ENCODE measurements around the gene MSI2.

The MSI2 gene

DNA sequence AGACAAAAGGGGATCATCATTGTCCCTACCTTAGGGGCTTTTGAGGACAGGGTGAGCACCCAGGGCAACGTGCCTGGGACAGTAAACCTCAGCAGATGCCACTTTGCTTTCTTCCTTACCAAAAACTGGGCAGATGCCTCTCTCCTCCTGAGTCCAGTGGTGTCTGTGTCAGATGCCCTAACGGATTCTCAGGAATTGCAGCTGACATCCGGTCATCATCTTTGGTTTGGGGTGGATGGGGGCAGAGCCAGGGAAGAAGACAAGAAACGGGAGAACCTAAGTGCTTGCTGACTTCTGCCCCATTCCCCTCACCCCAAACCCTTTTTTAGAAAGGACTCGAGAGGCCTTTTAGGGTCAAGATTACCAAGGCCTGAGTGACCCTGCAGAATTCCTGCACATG, 187.5 kb downstream of the MSI2 start:
- no peak for DNase-seq

DNA sequence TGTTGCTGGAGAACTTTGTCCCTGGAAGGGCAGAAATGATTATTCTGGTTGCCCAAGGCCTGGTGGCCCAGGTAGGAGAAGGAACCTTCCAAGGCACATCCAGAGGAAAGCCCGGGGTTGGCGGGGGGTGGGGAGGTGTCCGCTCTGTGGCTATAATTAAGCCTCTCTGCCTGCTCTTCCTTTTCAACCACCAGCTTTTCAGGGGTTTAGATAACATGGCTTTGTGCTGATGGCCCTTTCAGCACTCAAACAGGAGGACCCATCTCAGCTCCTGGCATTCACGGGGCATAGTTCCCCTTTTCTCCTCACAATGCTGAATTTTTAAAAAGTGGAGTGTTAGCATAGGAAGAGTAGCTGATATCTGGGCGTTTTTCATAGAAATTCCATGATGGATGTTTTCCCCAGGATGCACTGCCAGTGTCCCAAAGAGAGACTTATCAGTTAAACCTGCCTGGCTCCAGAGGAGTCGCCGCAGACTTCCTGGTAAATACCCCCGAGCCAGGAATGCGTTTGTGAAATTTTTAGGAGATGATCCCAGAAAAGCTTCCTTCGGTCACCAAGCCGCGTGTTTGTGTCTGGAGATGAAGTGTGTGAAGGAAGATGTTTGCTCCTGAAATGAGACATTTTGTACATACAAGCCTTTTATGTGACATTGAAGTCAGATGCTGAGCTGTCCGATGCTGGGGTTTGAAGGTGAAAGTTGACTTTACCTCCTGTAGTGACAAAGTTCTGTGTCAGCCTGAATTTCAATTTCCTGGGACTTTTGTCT, 188.5 kb downstream of the MSI2 start:
- no peak for DNase-seq

DNA sequence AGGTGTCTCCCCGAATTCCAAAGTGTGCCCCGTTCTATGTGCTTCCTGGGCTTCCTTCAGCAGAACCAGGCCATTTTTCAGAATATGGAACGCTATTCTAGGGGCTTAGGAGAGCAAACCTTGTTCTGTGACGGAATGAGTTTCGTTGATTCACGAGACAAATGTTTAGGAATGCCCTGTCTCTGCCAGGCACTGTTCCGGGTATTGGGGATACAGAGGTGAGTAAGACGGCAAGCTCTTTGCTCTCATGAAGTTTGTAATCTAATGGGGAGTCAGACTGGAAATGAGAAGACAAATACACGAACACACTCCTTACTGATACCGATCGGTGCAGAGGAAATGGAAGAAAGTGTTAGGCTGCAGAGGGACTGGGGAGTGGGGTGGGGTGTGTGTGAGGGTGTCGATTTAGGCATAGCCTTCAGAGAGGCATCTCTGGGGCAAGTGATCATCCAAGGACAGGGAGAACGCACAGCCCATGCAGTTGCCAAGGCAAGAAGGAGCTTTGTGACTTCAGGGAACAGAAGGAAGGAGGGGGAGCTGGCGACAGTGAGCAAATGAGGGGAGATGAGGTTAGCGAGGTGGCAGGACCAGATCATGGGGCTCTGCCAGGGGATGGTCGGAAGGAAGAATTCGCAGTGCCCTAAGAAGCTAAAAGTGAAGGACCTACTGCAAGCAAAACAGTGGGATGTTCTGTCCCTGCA, 189.6 kb downstream of the MSI2 start:
- DNase-seq, result no peak

DNA sequence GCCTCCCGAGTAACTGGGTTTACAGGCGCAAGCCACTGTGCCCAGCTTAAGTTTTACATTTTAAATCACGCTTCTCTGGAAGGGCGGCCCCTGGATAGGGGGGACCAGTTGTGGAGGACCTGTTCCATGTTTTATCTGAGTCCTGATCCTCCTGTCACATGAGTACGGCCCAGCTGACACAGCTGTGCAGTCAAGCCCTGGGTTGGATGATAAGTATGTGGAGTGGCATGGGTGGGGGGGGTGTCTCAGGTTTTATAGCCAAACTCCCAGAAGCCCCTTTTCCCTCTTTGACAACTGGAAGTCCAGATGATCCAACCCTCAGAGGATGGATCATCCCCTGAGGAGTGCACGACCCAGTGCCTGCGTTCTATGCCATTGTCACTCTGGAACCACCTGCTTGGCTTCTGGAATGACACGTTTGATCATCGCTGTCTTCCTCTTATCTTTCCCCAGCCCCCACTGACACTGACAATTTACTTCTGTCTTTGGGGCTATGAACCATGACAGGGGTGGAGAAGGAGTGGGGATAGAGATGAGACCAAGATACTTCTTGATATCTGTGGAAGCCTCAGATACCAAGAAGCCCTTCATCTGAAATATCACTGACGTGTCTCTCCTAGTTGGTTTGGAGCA, 191.2 kb downstream of the MSI2 start:
- no peak for DNase-seq

DNA sequence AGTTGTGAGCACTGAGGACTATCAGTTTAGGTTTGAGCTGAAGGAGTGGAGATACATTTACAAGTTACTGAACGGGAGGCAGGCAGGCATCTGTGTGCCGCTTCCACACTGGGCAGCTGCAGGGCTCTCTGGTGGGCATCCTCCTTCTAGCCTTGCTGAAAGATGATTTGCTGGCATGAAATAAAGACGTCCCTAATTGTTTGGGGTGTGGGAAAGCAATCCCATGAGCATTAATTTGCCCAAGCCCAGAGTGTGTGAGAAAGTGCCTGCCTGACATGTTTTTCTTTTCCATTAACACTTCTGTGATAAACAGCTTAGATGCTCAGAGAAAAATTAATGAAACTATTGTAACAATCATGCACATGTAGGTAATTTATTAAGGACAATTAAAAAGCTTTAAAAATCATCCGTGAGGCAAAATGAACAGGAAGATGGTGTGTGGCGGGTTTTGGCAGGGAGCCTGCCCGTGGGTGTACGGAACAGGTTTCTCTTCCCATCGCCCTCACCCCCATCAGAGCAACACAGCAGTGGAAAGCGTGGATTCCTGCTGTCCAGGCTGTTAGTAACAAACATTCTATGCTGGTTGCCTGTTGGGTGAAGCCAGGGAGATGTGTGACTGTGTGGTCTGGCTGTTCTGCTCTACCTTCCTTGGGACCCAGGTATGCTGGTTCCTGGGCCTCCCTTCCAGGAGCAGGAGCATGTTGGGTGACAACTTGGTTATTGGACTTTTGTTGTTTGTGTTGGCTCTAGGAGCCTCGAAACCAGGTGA, 191.9 kb downstream of the MSI2 start:
- no peak for DNase-seq

DNA sequence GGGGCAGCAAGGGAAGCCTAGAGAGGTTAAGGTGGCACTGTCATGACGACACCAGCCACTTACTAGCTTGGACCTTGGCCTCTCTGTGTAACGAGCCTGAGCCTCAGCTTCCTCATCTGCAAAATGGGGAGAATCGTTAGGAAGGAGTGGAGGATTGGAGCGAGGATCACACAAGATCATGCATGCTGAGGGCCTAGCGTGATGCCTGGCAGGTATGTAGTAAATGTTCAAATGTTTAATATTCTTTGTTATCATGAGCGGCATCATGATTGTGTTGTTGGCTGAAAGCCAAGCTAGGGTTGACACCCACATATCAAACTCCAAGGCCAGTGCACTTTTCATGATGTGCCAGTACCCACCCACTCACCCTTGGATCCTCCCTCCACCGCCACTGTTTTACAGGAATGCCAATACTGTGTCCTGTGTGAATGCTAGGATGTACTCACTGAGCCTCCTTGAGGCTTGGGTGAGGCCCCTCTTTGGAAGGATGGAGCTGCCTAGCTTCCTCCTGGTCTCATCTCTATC, 192.5 kb downstream of the MSI2 start:
- no peak for DNase-seq

DNA sequence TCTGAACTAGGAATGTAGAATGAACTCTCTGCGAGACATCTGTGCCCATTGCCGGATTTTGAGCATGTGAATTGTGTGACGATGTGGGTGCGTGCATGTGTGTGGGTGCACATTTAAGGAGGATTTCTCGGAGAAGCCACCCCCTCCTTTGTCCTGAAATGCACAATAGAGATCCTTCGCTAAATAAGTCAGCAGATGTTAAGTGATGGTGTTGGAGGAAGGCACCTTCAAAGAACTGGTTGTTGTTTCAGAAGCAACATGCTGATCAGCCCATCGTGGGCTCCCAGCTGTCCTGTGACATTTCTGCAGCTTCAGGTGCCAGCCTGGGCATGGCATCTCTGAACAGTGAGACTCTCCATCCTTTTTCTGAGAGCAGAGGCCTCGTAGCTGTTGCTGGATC, 194.9 kb downstream of the MSI2 start:
- DNase-seq, result no peak

DNA sequence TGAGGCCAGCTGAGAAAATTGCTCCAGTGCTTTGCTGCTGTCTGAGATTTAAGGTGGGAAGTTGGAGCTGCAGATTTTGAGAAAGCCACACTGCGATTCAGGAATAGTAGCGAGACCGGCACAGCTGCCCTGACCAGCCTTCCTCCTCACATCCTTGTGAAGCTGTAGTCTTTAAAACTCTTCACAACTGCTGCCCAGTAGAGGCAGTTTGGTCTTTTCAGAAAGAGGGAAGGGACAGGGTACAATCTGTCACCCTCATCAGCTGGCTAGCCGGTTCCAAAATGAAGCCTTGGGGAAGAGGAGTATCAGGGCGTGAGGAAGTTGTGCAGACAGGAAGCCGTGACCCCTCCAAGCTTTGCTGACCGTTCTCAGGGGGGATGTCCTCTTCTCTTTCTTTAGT, 195.3 kb downstream of the MSI2 start:
- DNase-seq, result no peak

DNA sequence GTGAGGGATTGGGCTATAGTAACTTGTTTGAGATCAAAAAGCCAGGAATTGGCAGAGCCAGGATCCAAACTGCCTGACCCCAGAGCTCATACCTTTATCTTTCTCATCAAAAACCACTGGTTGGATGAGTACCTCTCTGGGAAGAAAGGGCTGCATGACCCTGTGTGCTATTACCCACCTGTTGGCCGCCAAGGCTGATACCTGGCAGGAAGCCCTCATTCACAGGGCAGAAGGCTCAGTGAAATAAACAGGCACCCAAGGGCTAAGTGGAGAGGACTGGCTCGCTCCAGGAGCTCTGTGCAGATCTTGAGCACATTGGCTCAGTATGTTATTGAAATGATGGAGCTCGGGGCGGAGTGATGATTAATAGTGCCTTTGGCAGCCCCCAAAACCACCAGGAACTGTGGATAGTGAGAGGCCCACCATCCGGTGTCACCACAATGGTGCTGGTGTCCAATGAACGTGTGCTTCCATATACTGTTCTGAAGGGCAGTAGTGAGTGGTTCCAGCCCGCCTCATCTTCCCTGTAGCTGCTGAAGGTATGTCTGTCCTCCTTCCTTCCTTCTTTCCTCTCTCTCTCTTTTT, 197.6 kb downstream of the MSI2 start:
- no peak for DNase-seq

DNA sequence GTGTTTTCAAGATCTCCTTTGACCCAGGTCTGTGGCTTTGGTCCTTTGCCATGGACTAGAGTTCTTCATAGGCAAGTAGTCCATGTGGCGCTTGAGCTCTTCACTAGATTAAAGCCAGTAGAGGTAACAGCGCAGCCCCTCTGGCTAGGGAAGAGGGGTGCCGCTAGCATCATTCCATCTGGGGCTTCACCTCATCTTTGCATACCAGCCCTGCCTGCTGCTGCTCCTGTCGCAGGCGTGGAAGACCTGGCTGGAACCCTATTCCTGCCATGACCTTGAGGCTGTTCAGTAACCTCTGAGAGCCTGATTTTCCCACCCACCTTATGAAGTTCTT, 198.4 kb downstream of the MSI2 start:
- DNase-seq, result no peak

DNA sequence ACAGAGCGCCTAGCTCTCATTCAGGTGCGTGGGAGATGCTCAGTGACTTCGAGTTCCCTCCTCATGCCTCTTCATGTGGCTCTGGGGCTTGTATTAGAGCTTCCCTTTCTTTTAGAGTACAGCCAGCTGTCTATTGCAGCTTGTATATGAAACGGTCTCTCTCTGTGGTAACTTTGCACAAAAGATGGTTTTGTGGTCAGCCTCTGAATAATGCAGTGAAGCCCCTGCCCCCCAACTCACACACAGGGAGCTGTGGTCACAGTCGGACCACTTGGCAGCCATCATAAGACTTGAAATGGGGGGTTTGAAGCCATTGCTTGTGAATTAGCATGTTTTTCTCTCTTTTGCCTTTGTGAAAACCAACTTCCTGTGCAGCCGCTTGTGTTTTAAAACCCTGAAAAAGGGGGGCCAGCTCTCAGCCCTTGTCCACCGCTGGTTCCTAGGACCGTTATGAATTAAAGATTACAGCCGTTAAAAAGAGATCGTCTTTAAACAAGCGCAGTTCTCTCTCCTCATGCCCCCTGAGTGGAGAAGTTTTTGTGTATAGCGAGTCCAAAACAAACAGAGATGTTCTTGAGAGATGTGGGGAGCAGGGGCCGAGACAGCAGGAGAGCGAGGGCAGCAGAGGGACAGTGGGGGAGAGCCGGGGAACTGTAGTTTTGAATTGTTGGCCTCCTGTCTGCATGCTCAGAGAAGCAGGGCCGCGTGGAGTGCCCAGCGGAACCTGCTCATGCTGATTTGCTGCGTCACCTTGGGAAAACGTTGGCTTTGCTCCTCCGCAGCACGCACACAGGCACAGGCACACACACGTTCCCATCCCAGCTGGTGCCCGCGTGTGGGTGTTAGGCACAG, 199.0 kb downstream of the MSI2 start:
- no peak for DNase-seq

DNA sequence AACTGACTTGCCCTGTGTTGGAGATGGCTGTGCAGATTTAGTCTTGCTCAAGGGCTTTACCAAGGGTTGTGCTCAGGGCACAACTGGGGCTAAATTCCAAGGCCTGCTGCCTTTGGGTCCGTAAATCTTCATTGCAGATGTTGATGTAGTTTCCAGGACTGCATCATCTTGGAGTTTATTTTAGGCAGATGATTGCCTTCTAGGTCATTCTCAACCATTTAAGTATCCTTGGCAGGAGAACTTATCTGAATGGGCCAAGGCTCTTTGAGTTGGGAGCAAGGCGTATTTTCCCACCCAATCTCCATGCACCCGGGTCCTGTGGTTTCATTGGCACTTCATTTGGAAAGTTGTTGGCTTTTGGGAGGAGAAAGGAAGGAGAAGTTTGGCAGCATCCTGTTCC, 200.3 kb downstream of the MSI2 start:
- no peak for DNase-seq

DNA sequence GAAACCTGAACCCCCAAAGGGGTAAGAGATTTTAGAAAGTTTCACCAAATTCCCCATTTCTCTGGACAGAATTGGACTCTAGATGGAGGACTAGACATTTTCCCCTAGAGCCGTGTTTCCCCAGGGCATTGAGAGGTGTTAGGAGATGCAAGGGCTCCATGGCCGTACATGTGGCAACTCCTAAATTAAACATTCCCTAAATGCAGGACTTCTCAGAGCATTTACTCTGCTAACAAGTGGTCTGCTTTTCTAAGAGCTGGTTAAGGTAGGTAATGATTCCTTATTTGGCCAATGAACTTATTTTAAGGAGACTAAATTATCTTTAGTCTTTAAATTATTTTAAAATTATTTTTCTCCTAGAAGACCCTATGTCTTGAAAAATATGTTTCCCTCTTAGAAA, 200.9 kb downstream of the MSI2 start:
- DNase-seq, result no peak

DNA sequence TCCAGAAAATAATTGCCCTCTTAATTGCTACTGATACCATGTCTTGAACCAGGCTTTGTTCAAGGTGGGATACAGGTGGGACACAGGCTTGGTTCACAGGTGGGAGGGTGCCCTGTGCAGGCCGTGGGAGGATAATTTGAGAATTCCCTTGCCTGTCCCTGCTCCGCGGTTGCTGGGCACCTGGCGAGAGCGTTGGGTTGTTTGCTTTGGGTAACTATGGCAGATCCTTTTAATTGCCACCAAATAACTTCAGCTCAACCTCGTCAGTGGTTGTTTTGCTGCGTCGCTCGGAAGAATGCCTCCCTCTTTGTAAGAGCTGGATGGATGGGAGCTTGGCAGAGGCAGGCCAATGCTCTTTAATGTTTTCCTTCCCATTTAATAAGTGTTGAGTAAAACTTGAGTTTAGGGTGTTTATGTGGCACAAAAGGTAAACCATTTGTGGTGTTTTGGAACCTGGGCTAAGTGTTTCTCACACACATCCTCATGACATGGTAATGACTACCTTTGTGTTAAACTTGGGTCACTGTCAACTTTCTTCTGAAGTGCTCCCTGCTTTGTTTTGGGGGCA, 202.5 kb downstream of the MSI2 start:
- no peak for DNase-seq

DNA sequence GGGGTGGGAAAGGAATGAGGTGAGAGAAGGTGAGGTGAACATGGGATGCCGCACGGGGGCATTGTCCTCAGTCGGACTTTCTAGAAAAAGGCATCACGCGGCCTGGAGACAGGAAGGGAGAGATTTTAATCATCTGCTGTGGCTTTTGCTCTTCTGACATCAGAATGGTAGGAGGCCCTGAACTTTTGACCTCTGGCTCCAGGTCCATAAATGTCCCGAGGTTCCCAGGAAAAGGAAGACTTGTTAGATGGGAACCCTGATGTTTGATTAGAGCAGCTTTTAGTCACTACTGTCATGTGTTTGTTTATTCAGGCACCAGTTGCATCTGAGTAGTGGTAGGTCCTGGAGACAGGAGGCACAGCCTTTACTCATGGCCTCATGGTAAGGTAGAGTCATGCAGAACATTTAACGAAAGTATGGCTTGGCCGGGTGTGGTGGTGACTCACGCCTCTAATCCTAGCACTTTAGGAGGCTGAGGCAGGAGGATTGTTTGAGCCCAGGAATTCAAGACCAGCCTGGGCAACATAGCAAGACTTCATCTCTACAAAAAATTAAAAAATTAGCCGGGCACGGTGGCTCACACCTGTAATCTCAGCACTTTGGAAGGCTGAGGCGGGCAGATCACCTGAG, 203.1 kb downstream of the MSI2 start:
- no peak for DNase-seq

DNA sequence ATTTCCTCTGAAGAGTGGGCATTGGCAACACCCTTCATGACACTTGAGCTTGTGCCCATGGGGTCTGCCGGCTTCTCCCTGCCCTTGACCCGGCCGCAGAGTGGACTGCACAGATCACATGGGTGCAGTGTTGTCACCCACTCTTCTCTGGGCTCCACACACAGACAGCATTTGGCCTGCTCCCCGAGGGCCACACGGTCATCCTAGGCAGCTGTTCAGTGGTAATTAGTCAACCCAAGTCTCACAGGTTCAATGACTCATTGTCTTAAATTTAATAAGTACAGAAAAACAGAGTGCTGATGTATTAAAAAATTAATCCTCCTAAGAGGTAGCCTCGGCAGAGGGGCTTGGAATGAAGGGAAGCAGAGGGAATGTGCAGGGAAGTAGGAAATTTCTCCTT, 204.8 kb downstream of the MSI2 start:
- no peak for DNase-seq

DNA sequence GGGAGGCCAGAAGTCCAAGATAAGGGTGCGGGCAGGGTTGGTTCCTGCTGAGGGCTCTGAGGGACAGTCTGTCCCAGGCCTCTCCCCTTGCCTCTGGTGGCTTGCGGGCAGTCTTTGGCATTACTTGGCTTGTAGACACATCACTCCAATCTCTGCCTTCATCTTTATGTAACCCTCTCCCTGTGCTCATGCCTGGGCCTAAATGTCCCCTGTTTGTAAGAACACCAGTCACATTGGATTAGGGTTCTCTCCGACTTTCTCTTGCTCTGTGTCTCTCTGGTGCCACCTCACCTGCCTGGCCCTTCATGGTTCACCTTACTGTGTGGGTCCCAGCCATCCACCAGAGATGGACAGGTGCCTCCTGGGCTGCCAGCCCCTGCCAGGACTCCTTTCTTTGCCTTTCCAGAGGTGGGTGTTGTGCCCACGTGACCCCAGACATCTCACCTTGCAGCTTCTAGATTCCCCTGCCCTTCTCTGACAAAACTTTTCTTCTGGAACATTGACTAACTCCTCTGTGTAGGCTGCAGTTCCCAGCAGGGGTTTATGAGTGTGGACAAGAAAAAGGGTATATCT, 205.8 kb downstream of the MSI2 start:
- no peak for DNase-seq

DNA sequence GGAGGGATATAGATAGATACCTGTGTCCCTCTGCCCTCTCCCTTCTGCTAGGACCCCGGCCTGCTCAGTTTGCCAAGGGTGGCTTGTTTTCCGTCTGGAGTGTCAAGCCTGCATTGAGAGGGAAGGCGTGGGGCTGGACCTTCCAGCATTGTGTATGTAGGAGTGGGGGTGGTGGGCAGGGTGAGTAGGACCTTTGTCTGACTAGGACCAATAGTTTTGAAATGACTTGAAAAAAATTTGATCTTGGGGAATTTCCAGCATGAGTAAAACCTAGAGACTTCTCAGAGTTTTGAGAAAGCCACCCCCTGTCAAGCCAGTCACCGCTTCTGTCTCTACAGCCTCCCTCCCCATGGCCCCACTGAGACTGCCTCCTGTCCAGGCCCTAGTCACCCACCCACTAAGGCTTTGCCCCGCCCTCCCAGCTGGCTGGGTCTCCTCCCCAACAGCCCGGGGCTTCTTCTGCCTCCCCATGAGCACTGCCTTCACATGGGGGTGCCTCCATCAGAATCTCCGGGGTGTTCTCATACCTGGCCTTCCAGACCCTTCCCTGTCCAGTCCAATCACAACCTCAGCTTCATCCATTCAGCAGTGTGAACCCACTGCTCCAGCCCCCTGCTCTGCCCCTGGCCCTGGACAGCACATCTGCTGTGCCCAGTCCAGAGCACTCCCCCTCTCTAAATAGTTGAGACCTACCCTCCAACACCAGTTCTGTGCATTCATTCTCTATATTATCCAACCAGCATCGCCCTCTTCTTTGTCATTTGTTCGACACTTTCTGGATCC, 207.0 kb downstream of the MSI2 start:
- DNase-seq, result no peak

DNA sequence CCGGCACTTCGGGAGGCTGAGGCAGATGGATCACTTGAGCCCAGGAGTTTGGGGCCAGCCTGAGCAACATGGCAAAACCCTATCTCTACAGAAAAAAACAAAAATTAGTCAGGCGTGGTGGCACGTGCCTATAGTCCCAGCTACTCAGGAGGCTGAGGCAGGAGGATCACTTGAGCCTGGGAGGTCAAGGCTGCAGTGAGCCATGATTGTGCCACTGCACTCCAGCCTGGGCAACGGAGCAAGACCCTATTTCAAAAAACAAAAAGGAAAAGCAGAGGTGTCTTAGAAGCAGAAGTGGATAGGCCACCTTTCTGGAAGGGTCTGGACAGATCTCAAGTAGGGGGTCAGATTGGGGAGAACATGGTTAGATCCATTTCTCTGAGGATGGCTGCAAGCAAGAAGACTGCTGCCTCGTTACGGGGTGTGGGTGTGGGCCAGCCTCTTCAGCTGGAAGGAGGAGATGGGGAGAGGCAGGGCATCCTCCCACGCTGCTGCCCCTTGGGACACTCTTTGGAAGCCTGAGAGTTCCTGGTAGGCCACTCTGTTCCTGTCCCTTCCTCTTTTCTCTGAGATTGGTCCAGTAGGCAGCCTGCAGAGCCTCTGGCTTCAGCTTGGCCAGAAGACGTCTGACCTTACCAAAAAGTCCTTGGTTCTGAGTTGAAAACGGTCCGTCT, 208.0 kb downstream of the MSI2 start:
- DNase-seq, result no peak

Data from NCI-H345 (cell line).